OCI-LY7 (cell line): ENCODE measurements around the gene CD300A. TPM values are rescaled to one million over a fixed set of nuclear protein-coding genes. Genes with fewer than 3 reads are reported as not detected.

Experiments used
- BruUV-seq: library from RNA; stranded (reverse); fragments of 400-500 nt; replicated peaks from 2 replicates; lab custom pipeline; 2021; lab: Mats Ljungman, UMichigan
- CTCF ChIA-PET: fragments of 300-600 bp; sonication (Branson Sonifier 250); formaldehyde crosslinking; loops from one replicate; lab custom pipeline; 2022; ENCODE audit warnings: antibody characterized with exemption; ENCODE audit not compliant: unreplicated experiment; lab: Charles Lee
- POLR2A ChIA-PET: fragments of 300-600 bp; sonication (Branson Sonifier 250); formaldehyde crosslinking; loops from one replicate; lab custom pipeline; 2022; ENCODE audit warnings: antibody characterized with exemption; lab: Charles Lee
- DNase-seq: peaks from one replicate; pipeline ENCODE4 v3.0.0-alpha.2; 2015; ENCODE audit warnings: low spot score
- H2AFZ ChIP-seq: fragments of 200-600 bp; sonication (generic), shearing (Covaris generic); 2 replicates; pipeline ENCODE4 v1.6.1; 2014; ENCODE audit warnings: mild to moderate bottlenecking, antibody characterized with exemption, low read length, moderate library complexity
- H3K27ac ChIP-seq: fragments of 200-600 bp; sonication (generic); 2 replicates; pipeline ENCODE4 v1.5.1; 2014; ENCODE audit warnings: mixed run types, low read depth, mild to moderate bottlenecking, moderate library complexity, low read length, inconsistent platforms; ENCODE audit not compliant: poor library complexity, severe bottlenecking
- H3K36me3 ChIP-seq: fragments of 200-600 bp; sonication (generic); 2 replicates; pipeline ENCODE4 v1.6.1; 2014; ENCODE audit warnings: mild to moderate bottlenecking, antibody characterized with exemption, low read length, moderate library complexity, mixed read lengths; ENCODE audit not compliant: insufficient read depth
- H3K4me1 ChIP-seq: fragments of 200-600 bp; sonication (generic); 2 replicates; pipeline ENCODE4 v1.5.1; 2014; ENCODE audit warnings: mild to moderate bottlenecking, low read length; ENCODE audit not compliant: insufficient read depth, poor library complexity, severe bottlenecking
- H3K4me2 ChIP-seq: fragments of 200-600 bp; sonication (generic); 2 replicates; pipeline ENCODE4 v1.6.1; 2014; ENCODE audit warnings: mild to moderate bottlenecking, low read length
- H3K4me3 ChIP-seq: fragments of 200-600 bp; sonication (generic); 2 replicates; pipeline ENCODE4 v1.5.1; 2014; ENCODE audit warnings: mild to moderate bottlenecking, low read depth, low read length; ENCODE audit not compliant: poor library complexity, severe bottlenecking
- H3K79me2 ChIP-seq: fragments of 200-600 bp; sonication (generic); 2 replicates; pipeline ENCODE4 v1.6.1; 2016; ENCODE audit warnings: low read depth, mild to moderate bottlenecking, low read length, moderate library complexity, mixed read lengths; ENCODE audit not compliant: insufficient read depth
- H3K9me2 ChIP-seq: fragments of 200-600 bp; sonication (generic); 2 replicates; pipeline ENCODE4 v1.6.1; 2016; ENCODE audit warnings: mild to moderate bottlenecking, low read length, mixed read lengths; ENCODE audit not compliant: insufficient read depth
- H3K9me3 ChIP-seq: fragments of 200-600 bp; sonication (generic); 2 replicates; pipeline ENCODE4 v1.6.1; 2014; ENCODE audit warnings: mild to moderate bottlenecking, mixed run types, low read length, mixed read lengths
- H4K20me1 ChIP-seq: fragments of 200-600 bp; sonication (generic); 2 replicates; pipeline ENCODE4 v1.6.1; 2014; ENCODE audit warnings: mild to moderate bottlenecking, antibody characterized with exemption, low read length, moderate library complexity, mixed read lengths; ENCODE audit not compliant: insufficient read depth
- CTCF ChIP-seq: fragments of 200-600 bp; sonication (generic); conservative IDR thresholded peaks from 2 replicates; pipeline ENCODE4 v1.5.1; 2014; ENCODE audit warnings: mild to moderate bottlenecking, antibody characterized with exemption, low read length, moderate library complexity, mixed read lengths
- EZH2phosphoT487 ChIP-seq: fragments of 200-600 bp; sonication (generic); IDR thresholded peaks from 2 replicates; pipeline ENCODE4 v1.6.1; 2018; ENCODE audit warnings: low read depth, borderline replicate concordance, mild to moderate bottlenecking, mixed run types, antibody characterized with exemption, low read length, moderate library complexity, mixed read lengths
- intact Hi-C: fragments of 100-400 bp; cut with micrococcal nuclease; formaldehyde crosslinking; loops from one replicate; pipeline ENCODE4 v1.10.0; 2022; ENCODE audit not compliant: unreplicated experiment
- total RNA-seq, 2 experiments: library from RNA; depleted of rRNA in 1 of 2; stranded (reverse); fragments of >200 nt in 1 of 2; shearing (Covaris generic) in 1 of 2; gene quantifications; 2 replicates each; pipeline ENCODE4 v1.2.3, GENCODE V29; 2014 to 2022

The CD300A gene
- total RNA-seq, 2 experiments from 2014 or later = 3.5 to 6.7 TPM

GRCh38 chr17:74419928-74420411, 46.5 kb upstream of the CD300A start:
- no peak for TF ChIP-seq CTCF
- no peak for TF ChIP-seq EZH2phosphoT487
- peaks cover 20% of the 10 kb centered on the region for H3K4me1 ChIP-seq
- H4K20me1 ChIP-seq = no peaks in the 10 kb centered on the region
- H3K36me3 ChIP-seq = no peaks in the 10 kb centered on the region
- CTCF ChIA-PET = no interaction called here
- BruUV-seq = no TSS peak
- H3K79me2 ChIP-seq = no peaks in the 10 kb centered on the region
- intact Hi-C loops = no loop called here
- no peak overlapping the region for H3K27ac ChIP-seq
- no peaks in the 10 kb centered on the region for H3K9me3 ChIP-seq
- POLR2A ChIA-PET = interaction anchor here (0.7 kb wide), 1 partner anchor 16 kb away, joined by 3 read pairs; no protein-coding TSS in a partner anchor
- no peak overlapping the region for H3K4me3 ChIP-seq
- no peak overlapping the region for H2AFZ ChIP-seq
- no peak for DNase-seq
- no peak overlapping the region for H3K4me2 ChIP-seq
- H3K9me2 ChIP-seq = no peaks in the 10 kb centered on the region

GRCh38 chr17:74424117-74424516, 42.3 kb upstream of the CD300A start:
- intact Hi-C loops = no loop called here
- H3K79me2 ChIP-seq = no peaks in the 10 kb centered on the region
- no peaks in the 10 kb centered on the region for H4K20me1 ChIP-seq
- no peaks in the 10 kb centered on the region for H3K9me2 ChIP-seq
- ChIA-PET CTCF (no interaction called here), POLR2A (interaction anchor here (0.7 kb wide), 1 partner anchor 31 kb away, joined by 3 read pairs; no protein-coding TSS in a partner anchor)
- H3K4me3 ChIP-seq = no peak overlapping the region
- H3K9me3 ChIP-seq = no peaks in the 10 kb centered on the region
- no peak overlapping the region for H3K4me2 ChIP-seq
- DNase-seq = no peak
- no peaks in the 10 kb centered on the region for H3K4me1 ChIP-seq
- no peak overlapping the region for H3K27ac ChIP-seq
- no TSS peak for BruUV-seq
- H2AFZ ChIP-seq = no peak overlapping the region
- TF ChIP-seq EZH2phosphoT487 (no peak), CTCF (no peak)
- no peaks in the 10 kb centered on the region for H3K36me3 ChIP-seq

- no peak overlapping the region for H3K4me3 ChIP-seq
- POLR2A ChIA-PET = no interaction called here
Observed at GRCh38 chr17:74424657-74425056, 41.8 kb upstream of the CD300A start.

More at GRCh38 chr17:74424657-74425056, 41.8 kb upstream of the CD300A start:
- no peak for DNase-seq
- intact Hi-C loops = no loop called here
- Histone ChIP-seq H4K20me1 (no peaks in the 10 kb centered on the region), H3K9me2 (no peaks in the 10 kb centered on the region), H2AFZ (no peak overlapping the region), H3K9me3 (no peaks in the 10 kb centered on the region), H3K27ac (no peak overlapping the region), H3K79me2 (no peaks in the 10 kb centered on the region), H3K4me1 (no peaks in the 10 kb centered on the region), H3K4me2 (no peak overlapping the region), H3K36me3 (no peaks in the 10 kb centered on the region)
- CTCF ChIA-PET = no interaction called here
- BruUV-seq = no TSS peak
- TF ChIP-seq CTCF = no peak
- no peak for TF ChIP-seq EZH2phosphoT487
